ENCODE results near the gene TULP1. TPM values are rescaled to one million over a fixed set of nuclear protein-coding genes. Genes with fewer than 3 reads are reported as not detected.

Gene TULP1
- total RNA-seq, 4 donors from 2014 or later = 0.72 to 0.83 TPM; not detected in 2

GRCh38 chr6:35534407-35535170 is 21.9 kb upstream of the TULP1 start:
- no peaks in the 10 kb centered on the region for H3K27me3 ChIP-seq
- TF ChIP-seq CTCF (IDR thresholded peaks at IDR 0.05) = no peak
- TF ChIP-seq POLR2AphosphoS5 (IDR thresholded peaks at IDR 0.05) = no peak
- no peak for TF ChIP-seq POLR2A (IDR thresholded peaks at IDR 0.05)
- no peak for TF ChIP-seq EP300 (IDR thresholded peaks at IDR 0.05)
- no peaks in the 10 kb centered on the region for H3K9me3 ChIP-seq
- 51% methylated on average over 11 of the region's 11 CpGs for WGBS
- no peaks in the 10 kb centered on the region for H3K36me3 ChIP-seq
- no peak overlapping the region for H3K4me3 ChIP-seq
- H3K4me1 ChIP-seq = no peaks in the 10 kb centered on the region
- DNase-seq (ENCODE audit: low spot score in 2 of 2) = no peak
- H3K27ac ChIP-seq = no peak overlapping the region

DNA sequence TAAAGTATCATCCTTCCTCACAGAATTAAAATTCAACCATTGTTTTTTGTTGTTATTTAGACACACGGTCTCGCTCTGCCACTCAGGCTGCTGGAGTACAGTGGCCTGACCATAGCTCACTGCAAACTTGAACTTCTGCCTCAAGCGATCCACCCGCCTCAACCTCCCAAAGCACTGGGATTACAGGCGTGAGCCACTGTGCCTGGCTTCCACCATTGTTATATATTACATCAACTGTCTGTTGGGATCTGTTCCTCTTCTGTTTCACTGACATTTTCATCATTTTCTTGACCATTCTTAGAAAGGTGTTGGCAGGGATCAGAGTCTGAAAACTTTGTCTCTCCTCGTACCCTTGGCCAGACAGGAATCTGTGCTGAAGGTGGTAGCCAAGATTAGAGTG is 21.3 kb upstream of the TULP1 start:
- no peaks in the 10 kb centered on the region for H3K27me3 ChIP-seq
- no peaks in the 10 kb centered on the region for H3K4me1 ChIP-seq
- H3K27ac ChIP-seq = no peak overlapping the region
- no peak overlapping the region for H3K4me3 ChIP-seq
- TF ChIP-seq EP300 (IDR thresholded peaks at IDR 0.05) (no peak), POLR2AphosphoS5 (IDR thresholded peaks at IDR 0.05) (no peak), POLR2A (IDR thresholded peaks at IDR 0.05) (no peak), CTCF (IDR thresholded peaks at IDR 0.05) (no peak)
- 79% methylated on average over 6 of the region's 6 CpGs for WGBS
- no peaks in the 10 kb centered on the region for H3K36me3 ChIP-seq
- H3K9me3 ChIP-seq = no peaks in the 10 kb centered on the region
- DNase-seq (ENCODE audit: low spot score in 2 of 2) = no peak

- TF ChIP-seq EP300 (IDR thresholded peaks at IDR 0.05) (no peak), POLR2AphosphoS5 (IDR thresholded peaks at IDR 0.05) (no peak), CTCF (IDR thresholded peaks at IDR 0.05) (no peak), POLR2A (IDR thresholded peaks at IDR 0.05) (no peak)
- Histone ChIP-seq H3K4me3 (no peak overlapping the region), H3K27me3 (no peaks in the 10 kb centered on the region), H3K36me3 (no peaks in the 10 kb centered on the region), H3K27ac (no peak overlapping the region), H3K9me3 (no peaks in the 10 kb centered on the region), H3K4me1 (no peaks in the 10 kb centered on the region)
- WGBS = 78% methylated on average over 4 of the region's 4 CpGs
- DNase-seq (ENCODE audit: low spot score in 2 of 2) = no peak
Observed at GRCh38 chr6:35532126-35532525, 19.4 kb upstream of the TULP1 start.

DNA sequence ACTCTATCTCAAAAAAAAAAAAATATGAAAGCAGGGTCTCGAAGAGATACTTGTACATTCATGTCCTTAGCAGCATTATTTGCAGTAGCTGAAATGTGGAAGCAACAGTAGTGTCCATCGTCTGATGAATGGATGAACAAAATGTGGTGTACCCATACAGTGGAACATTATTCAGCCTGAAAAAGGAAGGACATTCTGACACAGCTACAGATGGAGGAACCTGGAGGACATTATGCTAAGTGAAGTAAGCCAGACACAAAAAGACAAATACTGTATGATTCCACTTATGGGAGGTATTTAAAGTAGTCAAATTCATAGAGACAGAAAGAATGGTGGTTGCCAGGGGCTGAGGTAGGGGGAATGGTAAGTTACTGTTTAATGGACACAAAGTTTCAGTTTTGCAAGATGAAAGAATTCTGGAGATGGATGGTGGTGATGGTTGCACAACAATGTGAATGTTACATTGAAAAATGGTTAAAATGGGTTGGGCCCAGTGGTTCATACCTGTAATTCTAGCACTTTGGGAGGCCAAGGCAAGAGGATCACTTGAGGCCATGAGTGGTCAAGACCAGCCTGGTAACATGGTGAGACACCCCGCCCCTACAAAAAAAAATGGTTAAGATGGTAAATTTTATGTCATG is 11.8 kb upstream of the TULP1 start:
- Histone ChIP-seq H3K27me3 (no peaks in the 10 kb centered on the region), H3K4me1 (peaks cover 5% of the 10 kb centered on the region), H3K36me3 (no peaks in the 10 kb centered on the region), H3K4me3 (no peak overlapping the region), H3K27ac (no peak overlapping the region), H3K9me3 (no peaks in the 10 kb centered on the region)
- TF ChIP-seq POLR2AphosphoS5 (IDR thresholded peaks at IDR 0.05) = no peak
- WGBS = 88% methylated on average over 3 of the region's 3 CpGs
- DNase-seq (ENCODE audit: low spot score in 2 of 2) = no peak

DNA sequence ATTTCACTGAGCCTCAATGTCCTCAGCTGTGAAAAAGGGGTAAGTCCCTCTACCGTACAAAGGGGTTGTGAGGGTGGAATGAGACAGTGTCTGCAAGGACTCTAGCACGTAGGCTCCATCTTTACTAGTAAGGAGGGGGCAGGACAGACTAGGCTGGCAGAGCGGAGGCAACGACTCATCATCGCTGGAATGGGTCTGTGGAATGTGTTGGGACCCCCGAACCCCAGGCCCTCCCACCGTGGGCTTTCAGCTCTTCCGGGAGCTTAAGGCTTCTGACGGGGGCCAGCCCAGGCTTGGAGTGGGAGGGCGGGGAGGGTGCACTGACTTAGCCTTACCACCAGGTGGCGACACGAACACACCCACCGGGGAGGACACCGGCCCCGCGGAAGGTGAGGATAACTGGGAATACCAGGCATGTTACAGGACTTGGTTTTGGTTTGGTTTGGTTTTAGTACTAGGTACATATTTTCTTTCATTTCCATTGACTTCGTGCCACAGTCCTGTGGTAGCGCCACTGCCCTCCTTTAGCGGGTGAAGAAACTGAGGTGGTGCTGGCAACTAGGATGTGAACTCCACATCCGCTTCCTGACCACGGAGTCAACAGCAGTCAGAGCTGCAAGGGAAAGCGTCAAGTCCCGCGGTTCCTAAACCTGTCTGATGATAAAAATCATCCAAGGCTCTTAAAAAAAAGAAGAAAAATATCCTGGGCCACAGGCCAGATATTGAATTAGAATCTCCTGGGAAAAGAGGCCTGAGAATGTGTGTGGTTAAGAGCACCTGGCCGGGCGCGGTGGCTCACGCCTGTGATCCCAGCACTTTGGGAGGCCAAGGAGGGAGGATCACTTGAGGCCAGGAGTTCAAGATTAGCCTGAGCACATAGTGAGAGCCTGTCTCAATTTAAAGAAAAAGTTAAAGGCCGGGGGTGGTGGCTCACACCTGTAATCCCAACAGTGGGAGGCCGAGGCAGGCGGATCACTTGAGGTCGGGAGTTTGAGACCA is 10.3 kb upstream of the TULP1 start:
- DNase-seq (ENCODE audit: low spot score in 2 of 2) = peak; percentile 85 to 90
- no peaks in the 10 kb centered on the region for H3K36me3 ChIP-seq
- no peak overlapping the region for H3K27ac ChIP-seq
- no peaks in the 10 kb centered on the region for H3K9me3 ChIP-seq
- TF ChIP-seq EP300 (IDR thresholded peaks at IDR 0.05) (no peak), POLR2AphosphoS5 (IDR thresholded peaks at IDR 0.05) (no peak), POLR2A (IDR thresholded peaks at IDR 0.05) (no peak), CTCF (IDR thresholded peaks at IDR 0.05) (peak; percentile 82 to 98)
- H3K4me1 ChIP-seq = peaks cover 5% of the 10 kb centered on the region
- H3K27me3 ChIP-seq = no peaks in the 10 kb centered on the region
- WGBS = 45% methylated on average over 20 of the region's 32 CpGs
- peak overlapping the region; percentile 29 for H3K4me3 ChIP-seq

All from suprapubic skin (tissue), 4 donors.